GM21825 (cell line): Measurements from ENCODE around the gene COL15A1.

Experiments
- ATAC-seq: cut with Tn5 transposase; IDR thresholded peaks from one replicate; pipeline ENCODE4 v1.9.1; 2021; ENCODE audit warnings: mild to moderate bottlenecking, moderate library complexity; ENCODE audit not compliant: unreplicated experiment

Gene COL15A1

DNA sequence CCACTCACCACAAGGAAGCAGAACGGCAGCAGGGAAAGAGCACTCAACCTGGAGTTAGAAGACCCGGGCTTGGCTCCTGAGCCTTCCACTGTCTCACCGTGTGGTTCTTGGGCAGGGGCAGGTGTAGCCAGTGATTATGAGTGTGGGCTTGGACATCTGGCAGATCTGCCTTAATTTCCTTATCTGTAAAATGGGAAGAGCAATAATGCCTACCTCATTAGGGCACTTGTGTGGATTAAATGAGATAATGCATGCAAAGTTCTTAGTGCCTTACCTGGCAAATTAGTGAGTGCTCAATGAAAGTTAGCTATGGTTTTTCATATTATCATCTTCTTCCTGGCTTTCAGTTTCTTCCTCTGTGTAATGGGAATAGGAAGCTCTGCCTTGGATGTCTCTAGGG, 28.1 kb upstream of the COL15A1 start:
- ATAC-seq, result no peak

DNA sequence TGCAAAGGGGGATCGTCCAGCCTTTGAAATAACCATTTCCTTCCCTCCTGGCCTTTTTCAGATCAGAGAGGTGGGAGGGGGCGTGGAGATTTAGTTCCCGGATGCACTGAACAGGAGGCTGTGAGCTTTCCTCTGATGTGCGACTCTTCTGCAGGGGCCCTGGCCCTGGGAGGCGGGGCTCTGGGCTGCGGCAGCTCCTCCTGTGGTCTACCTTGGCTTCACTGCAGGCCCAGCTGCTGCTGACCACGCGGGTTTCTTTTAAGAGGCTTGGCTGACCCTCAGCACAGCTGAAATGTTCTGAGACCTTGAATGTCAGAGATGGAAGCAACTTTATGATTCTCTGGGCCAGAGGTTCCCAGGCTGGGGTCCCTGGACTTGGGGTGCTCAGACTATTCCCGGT, 27.0 kb upstream of the COL15A1 start:
- ATAC-seq, result no peak

DNA sequence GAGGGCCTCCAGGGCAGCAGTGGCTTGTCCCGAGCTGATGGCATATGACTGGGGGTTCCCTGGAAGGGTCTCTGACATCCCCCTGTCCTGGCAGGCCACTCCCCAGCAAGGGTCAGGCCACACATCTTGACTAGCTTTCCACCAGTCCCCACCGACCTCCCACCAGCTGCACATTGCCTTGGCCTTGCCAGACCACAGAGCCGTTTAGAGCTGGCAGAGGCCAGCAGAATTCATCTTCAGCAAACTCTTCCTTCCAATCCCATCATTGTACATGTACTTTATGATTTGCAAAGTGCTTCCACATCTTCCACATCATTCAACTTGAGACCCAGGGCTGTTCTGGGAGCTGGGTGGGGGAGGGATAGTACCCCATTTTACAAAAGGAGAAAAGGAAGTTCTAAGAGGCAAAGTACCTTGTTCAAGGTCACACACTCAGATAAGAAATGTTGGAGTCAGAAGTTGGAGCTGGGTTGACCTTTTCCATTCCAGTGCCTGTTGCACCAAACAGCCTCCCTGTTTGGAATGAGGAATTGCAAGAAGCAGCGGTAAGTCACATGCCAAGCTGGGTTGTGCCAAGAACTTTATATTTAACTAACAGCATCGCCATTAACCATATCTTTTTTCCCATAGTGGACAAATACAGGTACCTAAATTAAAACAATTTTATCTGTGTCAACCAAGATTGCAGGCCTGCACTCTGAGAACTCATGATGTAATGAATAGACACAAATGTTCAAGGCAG, 25.8 kb upstream of the COL15A1 start:
- no peak for ATAC-seq

DNA sequence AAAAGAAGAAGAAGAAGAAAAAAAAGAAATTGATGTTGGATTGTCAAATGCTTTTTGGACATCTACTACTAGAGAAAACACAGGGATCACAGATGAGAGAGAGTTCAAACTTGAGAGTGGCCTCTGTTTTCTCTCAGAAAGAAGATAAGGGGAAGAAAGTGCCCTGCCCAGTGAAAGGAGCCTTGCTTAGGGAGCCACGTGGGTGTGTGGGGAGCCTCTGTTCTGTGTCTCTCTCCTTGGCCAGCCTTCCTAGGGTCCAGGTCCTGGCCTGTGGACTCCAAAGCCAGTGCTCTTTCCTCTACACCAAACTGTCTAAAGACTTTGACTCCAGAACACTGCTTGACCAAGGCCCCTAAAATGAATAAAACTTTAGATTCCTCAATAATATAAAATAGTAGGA, 22.0 kb upstream of the COL15A1 start:
- ATAC-seq, result no peak

DNA sequence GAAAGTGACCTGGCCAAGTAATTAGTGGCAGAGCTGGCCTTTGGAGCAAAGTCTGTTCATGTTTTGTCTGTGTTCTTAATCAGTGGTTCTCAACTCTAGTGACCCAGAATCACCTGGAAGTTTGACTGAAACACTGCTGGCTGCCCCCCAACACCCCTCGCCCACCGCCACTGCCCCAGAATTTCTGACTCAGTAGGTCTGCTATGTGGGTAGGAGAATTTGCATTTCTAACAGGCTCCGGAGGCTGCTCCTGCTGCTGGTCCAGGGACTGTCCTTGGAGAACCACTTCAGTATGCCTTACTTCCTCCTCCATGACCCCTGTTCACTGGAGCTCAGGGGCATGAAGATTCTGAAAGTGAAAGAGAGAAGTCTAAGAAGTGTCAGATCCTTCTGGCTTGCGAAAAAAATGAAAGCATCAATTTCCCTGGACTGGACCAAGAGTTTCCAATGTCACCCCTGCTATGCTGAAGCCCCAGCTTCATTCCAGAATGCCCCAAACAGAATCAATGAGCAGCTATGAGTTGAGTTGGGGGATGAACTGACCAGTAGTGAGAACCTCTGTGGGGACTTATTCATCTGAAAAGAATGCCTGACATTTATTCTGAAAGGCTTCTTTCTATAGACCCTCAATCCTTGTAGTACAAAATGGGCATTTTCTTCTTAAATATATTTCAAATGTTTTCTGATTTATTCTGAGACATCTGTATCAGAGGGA, 20.8 kb upstream of the COL15A1 start:
- no peak for ATAC-seq

DNA sequence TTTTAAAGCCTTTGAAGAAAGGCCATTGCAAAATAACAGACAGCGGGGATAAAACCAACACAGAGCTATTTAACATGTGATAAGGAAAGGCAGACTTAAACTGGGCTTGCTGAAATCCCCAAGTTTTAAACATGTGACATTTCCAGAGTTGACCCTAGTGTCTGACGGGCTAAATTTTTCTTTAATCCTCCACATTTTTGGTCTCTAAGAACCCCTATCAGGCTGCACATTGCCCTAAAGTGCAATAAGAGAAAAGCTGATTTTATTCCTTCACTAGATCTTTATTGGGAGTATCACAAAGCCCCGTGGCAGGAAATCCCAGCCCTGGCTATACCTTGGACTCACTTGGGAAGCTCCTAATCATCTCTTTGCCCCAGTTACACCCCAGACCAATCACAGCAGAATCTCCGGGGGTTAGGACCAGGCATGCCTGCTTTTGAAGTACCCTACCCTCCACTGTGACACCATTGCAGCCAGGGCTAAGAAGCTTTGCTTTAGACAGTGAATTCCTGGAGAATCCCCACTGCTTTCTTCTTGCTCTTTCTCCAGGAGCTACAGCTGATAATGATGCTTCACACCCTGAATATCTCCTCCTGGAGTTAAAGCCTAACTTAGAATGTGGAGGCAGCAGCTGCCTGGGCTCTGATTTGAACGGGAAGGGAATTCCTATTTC, 20.1 kb upstream of the COL15A1 start:
- ATAC-seq, result no peak

DNA sequence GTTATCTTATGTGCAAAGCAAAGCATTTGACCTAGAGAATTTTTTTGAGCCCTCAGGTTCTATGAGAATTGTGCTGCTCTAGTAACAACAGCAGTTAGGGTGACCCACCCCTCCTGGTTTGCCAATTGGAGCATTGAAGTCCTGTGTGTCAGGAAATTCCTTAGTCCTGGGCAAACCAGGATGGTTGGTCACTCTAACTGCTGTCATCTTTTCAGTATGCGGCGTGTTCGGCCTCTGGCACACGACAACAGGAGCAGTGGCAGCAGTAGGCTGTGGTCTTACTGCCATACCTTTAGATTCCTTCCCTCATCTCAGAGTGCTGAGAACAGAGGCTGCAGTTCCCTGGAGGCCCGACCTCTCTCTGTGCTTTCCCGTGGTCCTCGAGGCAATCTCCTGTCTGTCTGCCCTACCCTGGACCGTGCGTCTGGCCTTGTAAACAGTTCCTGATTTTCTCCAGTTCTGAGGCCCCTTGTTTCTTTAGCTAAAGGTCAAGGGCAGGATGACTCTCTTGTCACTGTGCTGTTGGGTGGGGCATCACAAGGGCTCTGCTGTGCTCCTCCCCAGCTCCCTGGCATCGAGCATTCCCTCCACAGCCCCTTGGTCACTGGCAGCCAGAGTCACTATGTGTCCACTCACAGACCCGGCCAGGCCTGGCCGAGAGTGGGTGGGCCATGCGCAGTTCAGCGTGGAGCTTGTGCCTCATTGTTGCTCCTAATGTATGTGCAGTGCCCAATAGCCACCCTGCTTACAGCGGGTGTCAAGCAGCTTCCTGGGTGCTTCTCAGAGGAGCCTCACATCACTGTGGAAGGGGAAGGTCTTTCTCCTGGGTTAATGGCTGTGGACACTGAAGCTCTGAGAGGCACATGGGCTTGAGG, 18.5 kb upstream of the COL15A1 start:
- ATAC-seq, result no peak

DNA sequence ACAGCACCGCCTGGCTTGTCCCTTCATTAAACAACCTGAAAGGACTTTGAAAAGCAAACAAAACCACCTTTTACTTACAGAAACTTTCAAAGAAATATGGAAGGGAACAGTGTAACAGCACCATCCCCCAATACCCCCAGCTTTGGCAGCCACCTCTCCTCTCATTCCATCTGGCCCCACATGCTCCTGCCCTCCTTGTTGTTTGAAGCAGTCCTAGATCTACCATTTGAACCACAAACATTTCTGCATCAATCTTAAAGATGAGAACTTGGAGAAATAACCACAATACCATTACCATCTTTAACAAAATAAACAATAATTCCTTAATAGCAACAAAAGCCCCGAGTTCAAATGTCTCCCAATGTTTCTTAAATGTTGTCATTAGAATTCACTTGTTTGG, 17.8 kb upstream of the COL15A1 start:
- no peak for ATAC-seq

DNA sequence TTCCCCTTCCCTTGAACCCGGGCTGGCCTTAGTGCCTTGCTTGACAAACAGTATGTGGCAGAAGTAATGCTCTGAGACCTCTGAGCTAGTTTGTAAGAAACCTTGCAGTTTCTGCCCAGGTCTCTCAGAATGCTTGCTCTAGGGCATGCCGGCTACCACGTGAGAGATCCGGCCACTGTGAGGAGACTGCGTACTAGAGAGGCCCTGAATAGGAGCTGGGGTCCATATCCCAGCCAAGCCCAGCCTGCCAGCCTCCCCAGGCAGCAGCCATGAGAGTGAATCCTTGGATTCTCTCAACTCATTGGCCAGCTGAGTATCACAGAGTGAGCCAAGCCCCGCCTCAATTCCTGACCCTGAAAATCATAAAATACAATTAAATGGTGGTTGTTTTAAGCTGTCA, 16.0 kb upstream of the COL15A1 start:
- no peak for ATAC-seq

DNA sequence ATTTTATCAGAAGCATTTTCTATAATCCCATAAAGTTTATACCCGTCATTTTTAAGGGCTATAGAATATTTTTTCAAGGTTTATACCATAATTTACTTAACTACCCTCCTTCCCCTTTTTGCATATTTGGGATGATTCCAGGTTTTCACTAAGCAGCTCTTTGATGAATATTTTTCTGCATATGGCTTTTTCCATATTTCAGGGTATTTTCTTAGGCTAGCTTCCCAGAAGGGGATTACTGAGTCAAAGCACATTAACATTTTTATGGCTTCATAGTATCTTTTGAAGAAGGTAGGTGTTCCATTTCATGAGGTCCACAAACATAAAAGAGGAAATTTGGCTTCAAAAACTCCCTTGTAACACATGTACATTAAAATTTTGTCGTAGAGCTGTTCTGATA, 14.6 kb upstream of the COL15A1 start:
- no peak for ATAC-seq

DNA sequence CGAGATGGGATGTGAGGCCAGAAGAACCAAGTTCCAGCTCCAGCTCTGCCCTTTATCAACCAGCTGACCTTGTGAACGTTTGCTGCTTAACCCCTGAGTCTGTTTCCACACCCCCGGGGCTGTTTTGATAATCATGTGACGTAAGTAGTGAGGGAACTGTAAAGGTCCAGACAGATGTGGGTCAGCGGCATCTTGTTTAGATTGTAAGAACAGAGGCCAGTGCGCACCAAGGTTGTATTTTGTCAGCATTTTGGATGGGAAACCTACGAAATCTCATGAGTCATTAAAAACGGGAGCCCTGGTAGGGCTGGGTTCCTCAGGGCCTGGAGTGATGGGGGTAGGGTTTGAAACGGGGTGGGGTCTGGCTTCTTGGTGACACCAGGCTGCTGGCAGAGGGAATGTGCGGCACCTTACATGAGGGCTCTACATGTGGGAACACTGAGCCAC, 13.8 kb upstream of the COL15A1 start:
- no peak for ATAC-seq

DNA sequence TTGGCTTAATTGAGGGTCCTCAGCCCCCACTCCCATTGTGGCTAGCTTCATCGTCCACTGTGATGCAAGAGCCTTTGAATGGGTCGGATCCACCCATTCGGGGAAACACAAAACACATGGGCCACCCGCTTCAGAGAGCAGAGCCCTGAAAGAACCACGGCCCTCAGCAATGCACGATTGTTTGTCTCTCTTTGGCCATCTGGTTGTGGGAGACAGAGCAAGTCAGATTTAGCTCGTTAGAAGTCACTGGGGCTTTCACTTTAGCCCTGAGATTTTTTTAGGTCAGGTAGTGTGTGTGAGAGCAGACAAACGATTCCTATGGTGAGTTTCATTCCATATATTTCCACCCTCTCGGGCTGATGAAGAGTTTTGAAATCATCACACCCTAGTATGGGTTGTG, 12.9 kb upstream of the COL15A1 start:
- no peak for ATAC-seq

DNA sequence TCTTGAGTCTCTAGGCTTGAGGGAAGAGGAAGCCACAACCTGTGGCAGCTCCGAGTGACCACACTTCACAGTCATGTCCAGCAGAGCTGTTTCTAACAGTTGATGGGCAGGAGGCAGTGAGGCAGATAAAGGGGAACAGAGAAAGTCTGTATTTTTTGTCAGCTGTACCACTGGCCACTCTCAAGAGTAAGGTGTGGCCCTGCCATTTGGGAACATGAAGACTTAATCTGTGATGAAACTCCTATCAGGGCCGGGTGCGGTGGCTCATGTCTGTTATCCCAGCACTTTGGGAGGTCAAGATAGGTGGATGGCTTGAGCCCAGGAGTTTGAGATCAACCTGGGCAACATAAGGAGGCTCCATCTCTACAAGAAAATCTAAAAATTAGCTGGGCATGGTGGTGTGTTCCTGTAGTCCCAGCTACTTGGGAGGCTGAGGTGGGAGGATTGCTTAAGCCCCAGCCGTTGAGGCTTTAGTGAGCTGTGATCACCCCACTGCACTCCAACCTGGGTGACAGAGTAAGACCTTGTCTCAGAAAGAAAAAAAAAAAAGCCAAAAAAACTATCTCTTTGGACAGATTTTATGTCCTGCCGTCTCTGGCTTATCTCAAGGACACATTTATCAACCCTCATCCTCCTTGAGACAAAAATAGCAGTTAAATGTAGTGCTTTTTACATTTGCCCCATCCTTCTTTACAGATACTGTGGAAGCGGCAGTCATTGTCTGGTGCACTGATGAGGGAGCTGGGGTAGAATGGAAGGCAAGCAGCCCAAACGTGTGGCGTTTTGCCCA, 11.9 kb upstream of the COL15A1 start:
- no peak for ATAC-seq

DNA sequence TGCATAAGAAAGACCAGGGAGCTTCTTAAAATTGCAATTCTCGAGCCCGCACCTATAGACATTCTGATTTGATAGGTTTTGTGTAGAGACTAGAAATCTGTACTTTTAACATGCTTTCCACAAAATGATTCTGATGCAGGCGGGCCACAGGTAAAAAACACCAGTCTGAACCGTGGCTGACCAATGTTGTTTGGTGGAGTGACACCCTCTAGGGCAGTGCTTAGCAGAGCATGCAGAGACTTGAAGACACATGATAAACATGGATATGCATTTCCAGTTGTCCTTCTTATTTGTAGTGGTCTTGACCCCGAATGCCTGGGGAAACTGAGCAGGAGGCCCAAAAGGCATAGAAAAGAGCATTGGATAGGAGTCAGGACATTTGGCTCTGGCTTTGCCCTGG, 10.5 kb upstream of the COL15A1 start:
- ATAC-seq, result no peak

DNA sequence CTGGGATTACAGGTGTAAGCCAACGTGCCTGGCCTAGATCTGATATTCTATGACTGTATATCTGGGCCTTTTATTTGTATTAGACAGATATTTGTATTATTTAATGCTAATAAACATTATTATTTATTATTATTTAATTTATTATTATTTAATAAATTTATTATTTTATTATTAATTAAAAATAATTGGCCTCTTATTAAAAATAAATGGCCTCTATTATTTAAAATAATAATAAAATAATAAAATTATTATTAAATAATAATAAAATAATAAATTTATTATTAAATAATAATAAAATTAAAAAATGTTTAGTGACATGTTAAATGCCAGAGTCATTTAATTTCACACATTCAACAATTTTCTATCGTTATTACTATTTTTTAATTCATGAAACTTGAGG, 9.8 kb upstream of the COL15A1 start:
- ATAC-seq, result no peak

DNA sequence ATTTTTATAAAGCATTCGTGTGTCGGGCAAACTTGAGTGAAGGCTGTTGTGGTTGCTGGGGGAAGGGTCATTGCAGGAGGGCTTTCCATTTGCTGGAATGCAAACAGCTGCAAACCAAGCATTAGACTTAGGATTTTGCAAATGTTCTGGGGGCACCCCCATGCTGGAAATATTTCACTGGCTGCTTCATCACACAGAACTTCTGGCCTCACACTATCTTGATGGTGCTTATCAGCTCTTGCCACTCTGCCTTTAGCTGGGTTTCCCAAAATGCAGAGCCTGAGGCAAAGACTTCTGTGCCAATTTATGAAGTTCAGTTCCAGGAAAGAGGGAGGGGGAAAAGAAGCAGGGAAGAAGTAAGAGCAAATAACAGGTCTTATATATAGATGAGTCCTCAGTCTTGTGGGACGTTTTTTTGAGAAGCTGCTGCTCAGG, 8.6 kb upstream of the COL15A1 start:
- no peak for ATAC-seq

DNA sequence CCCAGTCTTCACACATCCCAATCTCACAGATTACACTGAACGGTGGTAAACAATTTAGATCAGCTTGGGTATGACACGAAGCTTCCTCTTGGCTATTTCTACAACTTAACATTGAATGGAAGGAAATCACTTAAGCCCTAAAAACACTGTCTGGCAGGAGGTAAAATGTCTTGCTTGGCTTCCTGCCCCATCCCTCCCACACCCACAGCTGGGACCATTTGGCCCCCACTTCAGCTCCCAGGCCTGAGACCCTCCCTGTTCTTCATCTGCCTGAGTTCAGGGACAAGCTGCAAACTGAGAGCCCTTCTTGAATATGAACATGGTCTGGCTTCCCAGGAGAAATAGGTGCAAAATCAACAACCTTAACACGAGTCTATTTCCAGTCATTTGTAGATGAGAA, 3.4 kb upstream of the COL15A1 start:
- no peak for ATAC-seq

DNA sequence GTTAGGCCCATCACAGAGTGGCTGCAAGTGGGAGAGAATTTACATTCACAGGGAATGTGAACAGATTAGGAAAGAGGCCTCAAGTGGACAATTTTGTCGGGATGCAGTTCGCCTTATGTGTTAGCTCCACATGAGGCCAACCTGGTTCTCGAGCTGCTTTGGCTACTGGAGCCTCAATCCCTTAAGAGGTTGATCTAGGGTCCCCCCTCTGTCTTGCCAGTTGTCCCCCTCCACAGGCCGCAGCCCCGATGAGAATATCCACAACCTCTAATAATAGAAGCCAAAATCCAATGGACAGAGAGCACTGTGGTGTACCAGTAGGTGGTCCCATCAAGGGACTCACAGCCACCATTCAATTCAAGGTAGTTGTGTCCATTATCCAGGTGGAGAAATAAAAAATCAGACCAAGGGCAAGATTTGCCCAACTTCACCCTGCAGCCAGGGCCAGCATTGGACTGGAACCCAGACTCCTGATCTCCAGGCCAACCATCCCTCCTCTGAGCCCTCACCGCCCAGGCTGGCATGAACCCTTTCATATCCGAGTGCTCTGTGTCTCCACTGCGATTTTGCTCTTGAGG, 1.7 kb upstream of the COL15A1 start:
- no peak for ATAC-seq

DNA sequence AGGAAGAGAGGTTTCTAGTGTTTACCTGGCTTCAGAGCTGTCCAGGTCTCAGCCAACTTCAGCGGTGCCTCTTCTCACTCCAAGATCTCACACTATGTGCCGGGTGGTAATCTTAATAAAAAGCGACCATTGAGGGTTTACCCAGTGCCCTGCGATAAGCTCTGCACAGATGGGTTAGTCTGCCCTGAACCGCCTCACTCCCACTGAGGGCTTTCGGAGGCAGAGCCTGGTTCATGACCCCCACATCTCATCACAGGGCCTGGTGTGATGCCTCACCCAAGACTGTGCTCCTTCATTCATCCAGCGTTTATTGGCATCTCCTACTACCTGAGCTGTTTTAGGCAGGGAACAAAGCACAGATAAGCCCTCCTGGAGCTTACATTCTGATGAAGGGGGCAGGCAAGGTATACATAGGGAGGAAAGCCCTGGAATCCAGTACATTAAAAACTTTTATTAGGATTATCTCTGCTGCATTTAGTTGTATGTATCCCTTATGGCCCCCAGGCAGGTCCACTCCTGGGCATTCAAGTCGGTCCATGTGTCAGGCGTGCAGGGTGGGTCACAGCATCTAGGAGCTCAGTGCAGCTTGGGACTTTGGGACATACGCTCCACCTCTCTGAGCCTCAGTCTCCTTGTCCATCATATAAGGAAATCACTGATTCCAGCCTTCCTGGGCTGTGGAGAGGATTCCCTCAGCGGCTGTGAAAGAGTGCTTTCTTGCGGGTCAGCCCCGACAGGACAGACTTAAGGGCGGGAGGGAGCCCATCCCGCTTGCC, 613 bp upstream of the COL15A1 start:
- ATAC-seq, result no peak
